ENCODE data around the gene SLC27A4.

DNA sequence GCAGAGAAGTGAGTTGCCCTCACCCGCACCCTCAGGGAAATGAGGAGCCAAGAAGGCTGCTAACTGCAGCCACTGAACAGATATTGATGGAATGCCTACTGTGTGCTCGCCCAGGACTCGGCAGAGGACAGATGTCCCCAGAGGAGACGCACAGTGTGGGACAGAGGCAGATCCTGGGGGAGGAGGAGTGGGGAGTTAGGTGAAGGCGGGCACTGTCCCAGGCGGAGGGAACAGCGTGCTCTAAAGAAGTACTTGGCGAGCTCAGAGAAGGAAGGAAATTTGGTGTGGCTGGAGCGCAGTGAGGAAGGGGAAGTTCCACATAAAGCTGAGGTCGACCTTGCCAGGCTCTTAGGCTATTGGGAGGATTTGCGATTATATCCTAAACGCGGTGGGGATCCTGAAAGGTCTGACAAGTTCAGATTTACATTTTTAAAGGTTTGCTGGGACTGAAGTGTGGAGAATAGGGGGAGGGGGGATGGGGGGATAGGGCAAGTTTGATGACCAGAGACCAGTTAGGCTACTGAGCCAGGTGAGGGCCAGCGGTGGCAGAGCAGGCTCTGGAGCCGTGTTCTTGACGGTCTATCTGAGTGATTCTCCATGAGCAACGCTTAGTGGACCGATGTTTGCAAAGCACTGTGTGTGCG is 56.8 kb downstream of the SLC27A4 start:
- TF ChIP-seq, protein P1, sequence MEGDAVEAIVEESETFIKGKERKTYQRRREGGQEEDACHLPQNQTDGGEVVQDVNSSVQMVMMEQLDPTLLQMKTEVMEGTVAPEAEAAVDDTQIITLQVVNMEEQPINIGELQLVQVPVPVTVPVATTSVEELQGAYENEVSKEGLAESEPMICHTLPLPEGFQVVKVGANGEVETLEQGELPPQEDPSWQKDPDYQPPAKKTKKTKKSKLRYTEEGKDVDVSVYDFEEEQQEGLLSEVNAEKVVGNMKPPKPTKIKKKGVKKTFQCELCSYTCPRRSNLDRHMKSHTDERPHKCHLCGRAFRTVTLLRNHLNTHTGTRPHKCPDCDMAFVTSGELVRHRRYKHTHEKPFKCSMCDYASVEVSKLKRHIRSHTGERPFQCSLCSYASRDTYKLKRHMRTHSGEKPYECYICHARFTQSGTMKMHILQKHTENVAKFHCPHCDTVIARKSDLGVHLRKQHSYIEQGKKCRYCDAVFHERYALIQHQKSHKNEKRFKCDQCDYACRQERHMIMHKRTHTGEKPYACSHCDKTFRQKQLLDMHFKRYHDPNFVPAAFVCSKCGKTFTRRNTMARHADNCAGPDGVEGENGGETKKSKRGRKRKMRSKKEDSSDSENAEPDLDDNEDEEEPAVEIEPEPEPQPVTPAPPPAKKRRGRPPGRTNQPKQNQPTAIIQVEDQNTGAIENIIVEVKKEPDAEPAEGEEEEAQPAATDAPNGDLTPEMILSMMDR (IDR thresholded peaks at IDR 0.05) = no peak
- no peak for TF ChIP-seq EZH2 (IDR thresholded peaks at IDR 0.05; ENCODE audit: borderline replicate concordance, insufficient read depth, low read depth, low read length, poor library complexity, severe bottlenecking)
